Dedifferentiated amniotic fluid mesenchymal stem cell (primary cell): ENCODE results near the gene SMIM44.
A peak's percentile ranks its signal among the peaks of the same experiment; 100 is the strongest.
"Not testable (repeated sequence)": the region's sequence is repeated elsewhere in the genome, so short reads cannot be mapped to it uniquely, and the experiment has no call there.

Experiments used
- DNase-seq: peaks from one replicate; pipeline ENCODE4 v3.0.0-alpha.2; 2016; ENCODE audit errors: extremely low spot score

SMIM44 gene

DNA sequence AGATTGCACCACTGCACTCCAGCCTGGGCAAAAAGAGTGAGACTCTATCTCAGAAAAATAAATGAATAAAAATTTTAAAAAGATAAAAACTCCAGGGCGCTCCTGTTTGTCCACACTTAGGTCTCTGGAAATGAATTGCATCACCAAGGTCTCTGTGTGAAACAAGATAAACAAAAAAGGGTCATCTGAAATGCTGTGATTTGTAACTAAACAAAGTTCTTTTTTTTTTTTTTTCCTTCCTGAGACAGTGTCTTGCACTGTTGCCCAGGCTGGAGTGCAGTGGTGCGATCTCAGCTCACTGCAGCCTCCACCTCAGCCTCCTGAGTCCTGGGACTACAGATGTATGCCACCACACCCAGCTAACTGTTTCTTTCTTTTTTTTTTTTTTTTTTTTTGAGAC is 34.4 kb upstream of the SMIM44 start:
- DNase-seq, result no peak

DNA sequence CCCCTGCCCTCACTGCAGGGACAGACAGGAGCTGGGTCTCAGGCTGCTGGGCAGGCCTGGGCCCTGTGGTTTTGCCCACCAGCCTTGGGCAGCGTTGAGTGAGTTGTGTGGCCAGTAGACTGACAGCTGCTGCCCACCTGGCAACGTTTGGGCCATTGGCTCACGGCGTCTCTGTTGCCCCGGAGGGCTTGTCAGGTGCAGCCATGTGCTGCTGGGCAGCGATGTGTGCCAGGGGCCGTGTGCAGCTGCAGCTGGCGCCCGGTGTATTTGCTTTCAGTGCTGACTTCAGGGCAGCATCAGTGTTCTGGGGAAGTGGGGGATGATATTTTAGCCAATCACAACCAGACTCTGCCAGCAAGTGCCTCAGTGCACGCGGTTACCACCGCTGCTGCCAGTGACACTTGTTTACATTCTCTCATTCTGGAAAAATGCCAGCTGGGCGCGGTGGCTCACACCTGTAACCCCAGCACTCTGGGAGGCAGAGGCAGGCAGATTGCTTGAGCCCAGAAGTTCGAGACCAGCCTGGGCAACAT is 33.5 kb upstream of the SMIM44 start:
- DNase-seq, result no peak

DNA sequence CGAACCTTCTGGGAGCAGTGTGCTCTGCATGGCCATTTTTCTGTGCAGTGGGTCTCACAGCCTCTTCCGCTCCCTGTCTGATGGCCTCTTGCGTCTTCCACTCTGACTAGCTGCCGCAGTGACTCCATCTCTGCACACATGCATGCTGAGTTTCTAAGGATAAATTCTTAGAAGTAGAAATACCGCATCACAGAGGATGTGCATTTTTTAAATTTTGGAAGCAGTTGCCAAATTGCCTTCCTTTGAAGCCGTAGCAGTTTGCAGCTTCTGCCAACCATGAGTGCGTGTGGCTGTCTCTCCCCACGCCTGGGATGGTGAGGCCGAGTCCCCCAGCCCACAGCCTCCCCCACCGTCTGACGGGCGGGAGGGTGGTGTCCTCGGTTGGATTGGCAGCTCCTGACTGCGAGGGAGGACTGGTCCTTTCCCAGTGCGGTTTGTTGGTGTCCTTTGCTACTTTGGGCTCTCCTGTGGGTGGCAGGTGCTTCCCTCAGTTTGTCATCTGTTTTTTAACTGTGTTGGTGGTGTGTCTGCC is 32.7 kb upstream of the SMIM44 start:
- DNase-seq, result no peak

DNA sequence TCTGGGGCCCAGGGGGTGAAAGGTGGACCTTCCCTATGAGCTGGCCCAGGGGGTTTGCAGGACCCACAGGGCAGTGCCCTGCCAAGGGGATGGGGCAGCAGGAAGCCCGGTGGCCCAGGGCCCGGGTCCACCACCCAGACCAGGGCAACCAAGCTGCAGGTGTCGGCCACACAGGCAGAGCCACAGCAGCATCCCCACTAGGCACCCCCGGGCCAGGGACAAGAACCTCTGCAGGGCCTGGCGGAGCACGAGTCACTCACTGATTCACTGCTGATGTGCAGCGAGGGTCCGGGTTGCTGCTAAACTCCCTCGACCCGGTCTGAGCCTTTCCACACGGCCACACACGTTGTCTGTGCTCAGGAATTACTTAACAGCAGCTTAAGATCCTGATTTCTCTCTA is 31.7 kb upstream of the SMIM44 start:
- DNase-seq, result no peak

DNA sequence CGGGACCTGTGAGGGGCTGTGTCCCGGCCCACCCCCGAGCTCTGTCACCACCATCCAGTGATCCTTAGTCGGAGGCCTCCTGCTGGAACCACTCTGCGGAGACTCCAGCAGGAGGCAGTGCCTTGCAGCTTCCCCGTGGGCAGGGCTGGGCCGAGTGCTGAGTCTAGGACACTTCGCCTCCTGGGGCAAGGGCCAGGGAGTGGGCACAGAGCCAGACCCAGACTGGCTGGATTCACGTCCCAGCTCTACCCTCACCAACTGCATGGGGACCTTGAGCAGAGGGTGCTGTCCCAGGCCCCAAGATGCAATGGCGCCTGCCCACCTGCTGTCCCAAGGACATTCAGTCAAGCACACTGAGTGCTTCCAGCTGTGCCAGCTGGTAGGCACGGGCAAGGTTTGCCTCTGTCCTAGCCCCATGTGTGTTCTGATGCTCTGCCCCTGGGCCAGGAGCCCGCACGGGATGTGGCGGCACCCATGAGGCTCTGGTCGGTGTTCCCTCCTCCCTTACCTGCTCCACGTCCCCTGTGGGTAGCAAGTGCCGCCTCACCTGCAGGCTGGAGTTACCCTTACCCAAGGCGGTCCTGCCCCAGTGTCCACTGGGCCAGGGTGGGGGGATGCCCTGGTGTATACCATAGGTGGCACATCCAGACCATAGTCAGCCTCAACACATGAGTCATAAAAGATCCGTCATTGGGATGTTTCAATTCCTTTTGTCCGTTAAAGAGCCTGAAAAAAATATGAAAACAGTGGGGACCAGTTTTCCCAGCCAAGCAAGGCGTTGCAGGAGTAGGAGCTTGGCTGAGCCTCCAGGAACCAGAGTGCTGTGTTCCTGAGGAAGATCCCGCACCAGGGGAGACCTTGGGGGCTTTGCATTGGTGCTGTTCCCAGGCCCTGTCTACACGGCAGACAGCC is 30.2 kb upstream of the SMIM44 start:
- no peak for DNase-seq

DNA sequence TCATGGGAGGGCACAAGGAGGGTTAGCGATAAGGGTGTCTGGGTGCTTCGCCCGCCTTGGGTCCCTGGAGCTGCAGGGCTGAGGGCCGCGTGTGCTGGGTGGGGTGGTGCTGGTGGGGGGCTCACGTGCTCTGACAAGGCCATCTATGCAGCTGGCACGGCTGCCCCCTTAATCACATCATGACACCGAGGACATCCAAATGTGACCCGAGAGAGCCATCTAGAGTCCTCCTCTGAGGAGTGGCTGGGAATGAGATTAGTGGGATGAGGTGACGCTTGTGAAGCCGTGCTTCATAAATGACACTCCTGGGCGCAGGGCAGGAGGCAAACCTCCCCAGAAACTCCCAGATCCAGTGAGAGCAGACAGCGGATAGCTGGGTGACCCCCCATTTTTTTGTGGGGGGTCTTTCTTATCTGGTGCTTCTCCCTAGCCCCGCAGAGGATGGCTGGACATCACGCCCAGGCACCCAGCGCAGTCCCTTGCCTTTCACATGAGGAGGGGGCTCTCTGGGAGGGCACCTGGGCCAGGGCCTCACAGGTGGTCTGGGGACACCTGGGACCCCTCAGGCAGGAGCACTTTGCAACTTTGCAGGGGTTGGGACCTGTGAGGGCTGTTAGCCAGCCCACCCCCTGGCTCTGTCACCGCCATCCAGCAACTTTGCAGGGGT is 29.5 kb upstream of the SMIM44 start:
- DNase-seq, result no peak

DNA sequence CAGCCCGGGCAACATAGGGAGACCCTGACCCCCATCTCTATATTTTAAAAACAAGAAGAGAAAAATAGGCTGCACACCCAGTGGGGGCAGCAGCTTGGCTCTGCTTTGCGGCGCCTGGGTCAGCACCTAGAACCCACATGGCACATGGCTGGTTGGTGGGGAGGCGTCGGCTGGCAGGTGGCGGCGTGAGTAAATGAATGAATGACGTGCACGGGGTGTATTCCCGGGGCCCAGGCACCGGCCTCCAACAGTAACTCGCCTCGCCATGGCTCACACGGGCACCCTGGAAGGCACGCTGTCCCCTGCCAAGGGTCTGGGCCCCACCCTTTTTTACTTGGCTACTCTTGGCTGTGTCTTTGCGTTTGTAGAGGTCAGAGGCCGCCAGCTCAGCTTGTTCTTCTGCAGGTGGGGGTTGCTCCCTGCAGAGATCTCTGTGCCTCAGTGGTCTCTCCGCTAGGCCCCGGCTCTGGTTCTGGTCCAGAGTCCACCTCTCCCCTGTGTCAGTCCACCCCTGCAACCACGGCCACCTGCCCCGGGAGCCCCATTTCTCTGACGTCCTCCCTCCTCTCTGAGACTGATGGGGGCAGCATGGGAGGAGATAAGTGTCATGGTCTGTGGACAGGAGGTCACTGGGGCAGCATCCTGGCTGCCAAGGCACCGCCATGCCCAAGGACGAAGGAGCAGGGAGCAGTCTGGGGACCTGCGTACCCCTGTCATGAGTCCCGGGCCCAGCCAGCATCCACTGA is 28.4 kb upstream of the SMIM44 start:
- no peak for DNase-seq

DNA sequence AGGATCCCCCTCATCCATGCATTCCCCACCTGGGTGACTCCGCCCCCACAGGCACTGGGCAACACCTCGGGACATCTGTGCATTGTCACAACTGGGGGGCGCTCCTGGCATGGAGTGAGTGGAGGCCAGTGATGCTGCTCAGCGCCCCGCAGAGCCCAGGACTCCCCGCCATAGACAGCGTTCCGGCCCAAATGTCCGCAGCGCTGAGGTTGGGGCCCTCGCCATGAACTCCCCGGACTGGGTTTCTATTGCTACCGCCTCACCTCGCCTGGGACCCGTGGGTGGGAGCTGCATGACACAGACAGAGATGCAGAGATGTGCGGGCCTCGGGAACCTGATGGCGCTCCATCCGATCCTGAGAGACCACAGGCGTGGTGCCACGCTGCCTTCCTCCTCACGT is 27.5 kb upstream of the SMIM44 start:
- DNase-seq, result no peak

DNA sequence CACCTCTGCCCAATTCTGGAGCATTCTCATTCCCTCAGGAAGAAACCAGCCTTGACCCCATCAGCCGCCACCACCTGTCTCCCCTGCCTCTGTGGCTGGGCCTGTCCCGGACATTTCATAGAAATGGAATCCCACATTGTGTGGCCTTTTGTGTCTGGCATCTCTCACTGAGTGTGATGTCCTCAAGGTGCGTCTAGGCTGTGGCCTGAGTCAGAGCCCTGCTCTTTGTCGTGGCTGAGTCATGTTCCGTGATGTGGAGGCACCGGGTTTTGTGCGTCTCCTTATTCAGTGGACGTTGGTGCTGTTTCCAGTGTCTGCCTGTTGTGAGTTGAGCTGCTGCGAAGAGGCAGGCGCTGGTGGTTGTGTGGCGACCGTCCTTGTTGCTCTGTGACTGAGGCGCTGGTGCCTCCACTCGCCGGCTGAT is 26.3 kb upstream of the SMIM44 start:
- no peak for DNase-seq

DNA sequence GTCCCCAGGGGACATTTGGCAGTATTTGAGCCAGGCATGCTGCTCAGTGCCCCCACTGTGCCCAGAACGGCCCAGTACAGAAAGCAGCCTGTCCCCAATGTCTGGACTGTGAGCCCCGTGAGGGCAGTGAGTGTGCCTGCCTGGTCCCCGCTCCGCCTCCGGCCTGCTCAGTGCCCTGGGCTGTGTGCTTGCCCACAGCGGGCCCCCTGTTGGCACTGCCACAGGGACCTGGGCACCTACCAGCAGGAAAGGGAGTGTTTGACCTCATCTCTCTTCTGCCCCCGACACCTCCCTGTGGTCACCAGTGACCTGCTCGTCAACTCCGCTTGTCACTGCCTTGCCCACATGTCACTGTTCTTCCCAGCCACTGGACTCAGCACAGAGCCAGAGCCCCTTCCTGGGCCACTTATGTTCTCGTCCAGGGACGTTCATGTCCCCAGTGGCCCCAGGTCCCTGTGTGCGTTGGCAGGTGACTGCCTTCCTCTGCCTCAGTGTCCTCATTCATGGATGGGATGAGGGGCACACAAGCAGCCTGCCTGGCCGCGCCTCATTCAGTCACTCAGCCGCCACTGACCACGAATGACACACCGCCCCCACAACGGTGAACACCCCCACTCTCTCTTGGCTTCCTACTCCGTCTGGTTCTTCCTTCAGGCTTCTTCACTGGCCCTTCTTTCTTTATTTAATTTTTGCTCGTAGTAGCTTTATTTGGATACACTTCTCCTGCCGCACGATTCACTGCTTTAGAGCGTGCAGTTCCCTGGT is 25.7 kb upstream of the SMIM44 start:
- no peak for DNase-seq

DNA sequence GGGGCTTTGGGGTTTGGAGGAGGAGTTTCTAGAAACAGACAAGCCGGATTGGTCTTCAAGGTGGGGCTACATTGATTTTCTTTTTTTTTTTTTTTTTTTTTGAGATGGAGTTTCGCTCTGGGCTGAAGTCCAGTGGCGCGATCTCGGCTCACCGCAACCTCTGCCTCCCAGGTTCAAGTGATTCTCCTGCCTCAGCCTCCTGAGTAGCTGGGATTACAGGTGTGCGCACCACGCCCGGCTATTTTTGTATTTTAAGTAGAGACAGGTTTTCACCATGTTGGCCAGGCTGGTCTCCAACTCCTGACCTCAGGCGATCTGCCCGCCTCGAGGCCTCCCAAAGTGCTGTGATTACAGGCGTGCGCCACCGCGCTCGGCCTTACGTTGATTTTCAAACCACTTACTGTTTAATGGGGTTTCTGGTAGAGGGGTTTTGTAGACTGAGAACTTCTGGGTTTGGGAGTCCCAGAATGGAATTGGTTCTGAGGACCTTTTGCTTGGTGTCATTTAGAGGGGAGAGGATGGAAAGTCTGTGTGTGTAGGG is 24.9 kb upstream of the SMIM44 start:
- not testable (repeated sequence) for DNase-seq

DNA sequence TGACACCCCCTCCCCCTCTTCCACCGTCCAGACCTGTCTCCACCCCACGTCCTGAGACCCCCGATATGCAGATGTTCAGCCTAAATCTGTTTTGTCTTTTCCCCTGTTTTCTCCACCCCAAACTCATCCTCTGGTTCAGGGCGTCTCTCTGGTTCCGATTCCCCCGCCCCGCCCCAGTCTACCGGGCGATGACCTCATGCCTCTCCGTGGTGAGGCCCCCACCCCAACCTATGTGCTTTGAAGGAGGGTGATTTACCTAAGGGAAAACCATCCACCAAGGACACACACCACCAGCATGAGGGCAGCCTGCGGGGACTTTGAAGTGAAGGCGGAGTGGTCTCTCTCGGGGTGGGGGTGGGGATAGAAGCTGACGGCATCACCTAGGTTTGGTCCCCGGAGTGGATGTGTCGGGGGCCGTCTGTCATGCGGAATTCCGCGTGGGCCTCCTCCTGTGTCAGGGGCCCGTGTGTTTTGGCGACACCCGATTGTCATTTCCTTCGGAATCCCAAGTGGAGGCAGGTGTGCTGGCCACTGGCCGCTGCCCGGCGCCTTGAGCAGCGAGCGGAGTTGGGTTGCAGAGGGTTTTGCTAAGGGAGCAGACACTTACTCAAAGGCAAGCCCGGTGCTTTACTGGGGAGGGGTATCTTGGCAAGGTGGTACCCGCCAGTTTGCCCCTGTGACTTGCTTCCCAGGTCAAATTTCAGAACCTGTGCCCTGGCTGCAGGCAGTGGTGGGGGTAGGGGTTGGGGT is 24.3 kb upstream of the SMIM44 start:
- no peak for DNase-seq

DNA sequence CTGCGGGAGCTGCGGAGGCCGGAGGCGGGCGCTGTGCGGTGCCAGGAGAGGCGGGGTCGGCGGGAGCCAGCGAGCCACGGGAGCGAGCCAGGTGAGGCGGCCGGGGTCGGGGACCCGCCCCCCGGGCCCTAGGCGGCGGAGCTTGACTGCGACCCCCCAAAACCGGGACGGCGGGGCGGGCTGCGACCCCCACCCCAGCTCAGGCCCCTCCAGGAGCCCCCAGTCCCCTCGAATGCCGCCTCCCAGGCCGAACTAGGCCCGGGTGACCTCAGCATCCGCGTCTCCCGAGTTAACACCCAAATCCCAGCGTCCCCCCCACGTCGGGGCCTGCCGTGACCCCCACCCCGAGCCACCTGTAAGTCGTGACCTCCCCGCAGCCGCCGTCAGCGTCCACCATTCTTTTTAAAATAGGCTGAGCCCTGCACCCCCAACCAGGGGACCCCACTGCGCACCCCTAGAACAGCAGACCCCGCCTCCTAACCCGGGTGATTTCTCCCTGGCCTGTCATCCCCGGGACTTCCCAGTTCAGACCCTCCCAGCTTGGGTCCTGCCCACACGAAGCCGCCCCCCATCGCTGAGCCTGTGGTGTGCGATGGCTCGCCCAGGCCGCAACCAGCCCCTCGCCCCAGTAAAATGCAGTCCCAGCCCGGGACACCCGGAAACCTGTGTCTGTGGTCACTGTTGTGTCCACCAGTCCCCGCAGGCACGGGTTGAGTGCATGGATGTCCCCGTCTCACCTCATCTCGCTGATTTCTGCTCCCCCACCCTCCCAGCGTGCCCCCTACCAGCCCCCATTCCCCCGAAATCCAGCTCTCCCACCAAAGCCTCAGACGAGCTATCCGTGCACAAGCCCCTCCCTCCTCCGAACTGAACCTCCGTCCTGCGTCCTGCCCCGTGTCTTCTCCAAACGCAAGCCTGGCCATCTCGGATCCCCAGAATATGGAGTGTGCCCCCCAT is 23.4 kb upstream of the SMIM44 start:
- peak; percentile 15 for DNase-seq

DNA sequence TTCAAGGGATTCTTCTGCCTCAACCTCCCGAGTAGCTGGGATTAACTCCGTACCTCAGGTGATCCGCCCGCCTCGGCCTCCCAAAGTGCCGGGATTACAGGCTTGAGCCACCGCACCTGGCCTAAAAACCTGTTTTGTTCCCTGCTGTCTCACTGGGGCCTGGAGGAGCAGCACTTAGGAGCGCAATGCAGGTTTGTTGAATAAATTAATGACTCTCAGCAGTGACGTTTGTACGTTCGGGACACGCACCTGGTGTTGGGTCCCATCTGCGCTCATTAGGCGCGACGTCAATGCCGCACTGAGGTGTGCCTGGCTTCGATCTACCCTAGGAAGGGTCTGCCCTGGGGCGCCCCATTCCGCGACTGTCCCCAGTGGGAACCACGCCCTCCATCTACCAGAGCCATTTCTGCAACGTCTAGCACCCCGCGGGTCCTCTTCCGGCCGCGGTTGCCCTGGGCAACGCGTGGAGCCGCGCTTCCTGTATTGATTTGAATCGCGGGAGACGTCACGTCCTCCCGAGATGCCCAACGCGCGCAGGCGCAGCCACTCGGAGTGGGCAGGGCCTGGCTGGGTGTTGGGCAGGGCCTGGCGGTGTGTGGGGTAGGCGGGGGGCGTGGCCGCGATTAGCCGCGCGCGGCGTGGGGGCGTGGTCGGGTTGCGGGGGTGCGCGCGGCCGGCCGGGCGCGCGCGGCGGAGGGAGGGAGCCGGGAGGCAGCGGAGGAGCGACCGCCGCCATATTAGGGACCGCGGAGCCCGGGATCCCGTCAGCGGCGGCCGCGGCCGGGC is 22.6 kb upstream of the SMIM44 start, which contains the start of gene FZR1:
Gene FZR1 (plus strand): TSS at position 714 of the 786 bp plus-strand sequence. CDS start 16,679 bp downstream, outside the sequence.
- DNase-seq, result peak; percentile 98

DNA sequence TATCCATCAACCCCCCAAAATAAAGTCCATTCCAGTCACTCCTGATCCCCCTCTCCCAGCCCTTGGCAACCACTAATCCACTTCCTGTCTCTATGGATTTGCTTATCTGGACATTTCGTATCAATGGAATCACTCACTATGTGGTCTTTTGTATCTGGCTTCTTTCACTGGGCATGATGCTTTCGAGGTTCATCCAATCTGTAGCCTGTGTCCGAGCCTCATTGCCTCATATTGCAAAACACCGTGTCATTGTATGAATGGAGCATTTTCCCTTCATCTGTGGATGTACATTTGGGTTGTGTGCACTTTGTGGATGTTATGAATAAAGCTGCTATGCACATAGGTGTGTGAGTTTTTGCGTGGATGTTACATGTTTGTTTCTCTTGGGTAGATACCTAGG is 21.5 kb upstream of the SMIM44 start:
- DNase-seq, result no peak

DNA sequence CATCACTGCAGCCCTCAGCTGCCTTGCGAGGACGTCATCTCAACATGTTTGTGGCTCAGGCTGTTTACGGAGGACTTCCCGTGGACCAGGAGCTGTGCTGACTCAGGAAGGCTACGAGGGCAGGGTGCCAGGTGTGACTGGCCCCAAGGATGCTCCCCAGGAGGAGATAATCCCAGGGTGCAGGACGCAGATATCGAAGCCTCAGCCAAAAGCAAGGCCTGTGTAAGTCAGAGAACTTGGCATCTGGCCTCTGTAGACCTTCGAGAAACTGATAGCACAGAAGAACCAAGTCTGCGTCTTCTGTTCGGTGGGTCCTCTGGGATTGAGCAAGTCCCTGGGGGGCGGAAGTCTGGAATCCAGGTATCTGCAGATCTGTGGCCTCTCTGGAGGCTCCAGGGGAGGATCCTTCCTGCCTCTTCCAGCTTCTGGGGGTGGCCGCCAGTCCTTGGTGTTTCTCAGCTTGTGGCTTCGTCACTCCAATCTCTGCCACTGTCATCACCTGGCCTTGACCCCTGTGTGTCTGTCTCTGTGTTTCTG is 19.9 kb upstream of the SMIM44 start:
- no peak for DNase-seq

DNA sequence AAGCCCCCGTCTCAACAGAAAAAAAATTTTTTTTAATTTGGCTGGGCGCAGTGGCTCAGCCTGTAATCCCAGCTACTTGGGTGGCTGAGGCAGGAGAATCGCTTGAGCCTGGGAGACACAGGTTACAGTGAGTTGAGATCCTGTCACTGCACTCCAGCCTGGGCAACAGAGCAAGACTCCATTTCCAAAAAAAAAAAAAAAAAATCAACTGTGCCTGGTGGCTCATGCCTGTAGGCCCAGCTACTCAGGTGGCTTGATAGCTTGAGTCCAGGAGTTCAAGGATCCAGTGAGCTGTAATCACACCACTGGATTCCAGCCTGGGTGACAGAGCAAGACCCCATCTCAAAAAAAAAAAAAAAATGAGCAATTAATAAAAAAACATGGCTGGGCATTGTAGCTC is 18.5 kb upstream of the SMIM44 start:
- DNase-seq, result no peak
